Neural progenitor cell (in vitro differentiated cells): ENCODE measurements around the gene KIAA0040. TPM values are rescaled to one million over a fixed set of nuclear protein-coding genes. Genes with fewer than 3 reads are reported as not detected.

Experiments used
- DNase-seq: peaks from one replicate; pipeline ENCODE4 v3.0.0-alpha.2; 2016; ENCODE audit warnings: low spot score
- H2AFZ ChIP-seq: fragments of 200-600 bp; sonication (generic); replicated peaks from 2 replicates; pipeline ENCODE4 v1.6.1; 2016; ENCODE audit warnings: antibody characterized with exemption
- H3F3A ChIP-seq: fragments of 200-600 bp; sonication (generic); 2 replicates; pipeline ENCODE4 v1.6.1; 2016; ENCODE audit warnings: antibody characterized with exemption, low read depth
- H3K27ac ChIP-seq: fragments of 200-600 bp; sonication (generic); 2 replicates; pipeline ENCODE4 v1.5.1; 2016; ENCODE audit warnings: mild to moderate bottlenecking
- H3K27me3 ChIP-seq: fragments of 200-600 bp; sonication (generic); 2 replicates; pipeline ENCODE4 v1.6.1; 2016; ENCODE audit warnings: mild to moderate bottlenecking, moderate library complexity
- H3K36me3 ChIP-seq: fragments of 200-600 bp; sonication (generic); 2 replicates; pipeline ENCODE4 v1.5.1; 2016
- H3K4me1 ChIP-seq: fragments of 200-600 bp; sonication (generic); 2 replicates; pipeline ENCODE4 v1.6.1; 2016; ENCODE audit warnings: mixed run types
- H3K4me2 ChIP-seq: fragments of 200-600 bp; sonication (generic); 2 replicates; pipeline ENCODE4 v1.6.1; 2016
- H3K4me3 ChIP-seq: fragments of 200-600 bp; sonication (generic); 2 replicates; pipeline ENCODE4 v1.5.1; 2016
- H3K79me2 ChIP-seq: fragments of 200-600 bp; sonication (generic); 2 replicates; pipeline ENCODE4 v1.6.1; 2016; ENCODE audit warnings: low read depth
- H3K9ac ChIP-seq: fragments of 200-600 bp; sonication (generic); 2 replicates; pipeline ENCODE4 v1.6.1; 2016
- H3K9me3 ChIP-seq: fragments of 200-600 bp; sonication (generic); 2 replicates; pipeline ENCODE4 v1.5.1; 2016; ENCODE audit warnings: low read depth
- H4K20me1 ChIP-seq: fragments of 200-600 bp; sonication (generic); 2 replicates; pipeline ENCODE4 v1.6.1; 2016; ENCODE audit warnings: low read depth
- H3K27ac Mint-ChIP-seq: 3 replicates; pipeline ENCODE4 v1.8.0; 2021; ENCODE audit warnings: mixed read lengths
- H3K27me3 Mint-ChIP-seq: 2 replicates; pipeline ENCODE4 v1.8.0; 2022; ENCODE audit warnings: low read depth, mild to moderate bottlenecking, inconsistent platforms, moderate library complexity, mixed read lengths; ENCODE audit not compliant: insufficient read depth
- H3K36me3 Mint-ChIP-seq: 3 replicates; pipeline ENCODE4 v1.8.0; 2021; ENCODE audit warnings: mixed read lengths
- H3K4me1 Mint-ChIP-seq: 3 replicates; pipeline ENCODE4 v1.8.0; 2021; ENCODE audit warnings: mixed read lengths
- H3K4me3 Mint-ChIP-seq: 3 replicates; pipeline ENCODE4 v1.8.0; 2021; ENCODE audit warnings: mild to moderate bottlenecking, moderate library complexity, mixed read lengths
- H3K9me3 Mint-ChIP-seq: 3 replicates; pipeline ENCODE4 v1.8.0; 2020; ENCODE audit warnings: mixed read lengths
- EZH2 ChIP-seq: fragments of 200-600 bp; sonication (generic); IDR thresholded peaks from 2 replicates; pipeline ENCODE4 v1.6.1; 2017; ENCODE audit warnings: antibody characterized with exemption, mild to moderate bottlenecking, moderate library complexity
- EZH2phosphoT487 ChIP-seq: fragments of 200-600 bp; sonication (generic); IDR thresholded peaks from 2 replicates; pipeline ENCODE4 v1.6.1; 2017; ENCODE audit warnings: antibody characterized with exemption
- total RNA-seq: library from RNA; depleted of rRNA; stranded (reverse); fragments of >200 nt; gene quantifications from 2 replicates; pipeline ENCODE4 v1.2.3, GENCODE V29; 2015; ENCODE audit warnings: low replicate concordance
- TF ChIP-seq, protein P1 (sequence below): fragments of 200-600 bp; sonication (generic); IDR thresholded peaks from 2 replicates; pipeline ENCODE4 v1.5.1; 2017; ENCODE audit warnings: antibody characterized with exemption, mild to moderate bottlenecking

KIAA0040 gene
- total RNA-seq, 1 donor from 2014 or later: not detected

DNA sequence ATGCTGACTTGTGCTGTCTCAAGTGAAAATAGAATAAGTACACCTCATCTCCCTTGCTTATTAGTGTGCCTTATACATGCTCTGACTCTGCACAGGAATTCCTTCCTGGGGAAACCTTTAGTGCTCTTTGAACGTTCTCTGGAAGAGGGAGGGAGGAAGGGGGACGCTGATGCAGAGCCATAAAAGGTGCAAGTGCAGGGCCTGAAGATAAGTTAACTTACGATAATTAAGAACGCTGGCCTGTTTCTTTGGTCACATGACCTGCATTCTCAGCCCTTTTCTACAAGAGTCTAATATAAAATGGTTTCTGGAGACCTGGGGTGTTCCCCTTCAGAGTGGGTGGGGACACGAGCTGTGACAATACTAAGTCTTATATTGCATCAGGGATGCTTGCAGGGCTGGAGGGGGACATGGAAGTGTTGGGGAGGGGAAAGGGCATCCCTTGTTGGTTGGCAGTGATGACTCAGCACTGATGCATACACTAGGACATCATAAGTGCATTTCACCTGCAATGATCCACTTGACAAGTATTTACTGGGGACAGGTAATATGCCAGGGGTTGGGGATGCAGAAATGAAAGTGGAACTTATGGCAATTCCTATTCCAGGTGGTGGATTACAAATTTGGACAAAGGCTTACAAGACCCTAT lies 26.3 kb upstream of the KIAA0040 start:
- H3K27me3 Mint-ChIP-seq: no peaks in the 10 kb centered on the region

DNA sequence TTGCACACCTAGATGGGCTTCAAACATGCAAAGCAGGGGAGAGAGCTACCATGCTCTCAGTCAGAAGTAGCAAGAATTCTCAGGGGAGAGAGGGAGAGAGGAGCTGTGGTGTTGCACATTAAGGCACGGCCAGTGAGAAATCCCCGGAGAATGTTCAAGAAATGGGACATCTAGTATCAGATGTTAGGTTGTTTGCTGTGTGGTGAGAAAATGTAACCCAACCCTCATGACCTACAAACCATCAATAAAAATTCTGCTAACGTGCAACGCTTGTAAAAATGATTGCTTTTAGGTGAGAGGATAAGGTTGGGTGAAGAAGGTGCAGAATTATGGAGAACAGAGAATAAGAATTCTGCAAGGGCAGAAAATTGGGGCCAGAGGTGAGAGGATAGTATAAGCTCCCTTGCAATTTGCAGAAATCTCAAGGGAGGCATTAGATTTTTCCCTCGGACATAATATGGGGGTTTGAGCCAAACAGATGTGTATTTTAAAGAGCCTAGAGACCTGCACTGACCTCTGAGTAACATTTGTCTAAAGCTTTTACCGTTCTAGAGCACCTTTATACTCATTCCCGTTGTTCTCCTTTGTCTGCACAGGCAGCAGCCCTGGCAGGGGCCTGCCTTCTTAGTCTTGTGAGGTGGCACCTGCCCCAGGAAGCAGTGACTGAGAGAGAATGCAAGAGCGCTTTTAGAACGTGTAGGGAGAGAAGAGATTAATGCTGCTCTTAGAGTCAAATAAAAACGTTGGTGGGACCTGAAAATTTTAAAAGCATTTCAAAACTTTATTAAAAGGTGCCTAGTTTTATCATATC lies 25.4 kb upstream of the KIAA0040 start:
- Mint-ChIP-seq H3K27me3 (no peaks in the 10 kb centered on the region), H3K9me3 (peaks cover 10% of the 10 kb centered on the region), H3K4me3 (no peak overlapping the region), H3K27ac (no peak overlapping the region), H3K36me3 (no peaks in the 10 kb centered on the region), H3K4me1 (no peaks in the 10 kb centered on the region)
- Histone ChIP-seq H3K27ac (no peak overlapping the region), H3K27me3 (no peaks in the 10 kb centered on the region), H3K4me1 (peaks cover 12% of the 10 kb centered on the region), H3K9me3 (no peaks in the 10 kb centered on the region), H3K9ac (no peak overlapping the region), H3K36me3 (no peaks in the 10 kb centered on the region), H2AFZ (no peak overlapping the region), H3K4me2 (no peak overlapping the region), H4K20me1 (no peaks in the 10 kb centered on the region), H3F3A (no peaks in the 10 kb centered on the region), H3K4me3 (no peak overlapping the region), H3K79me2 (no peaks in the 10 kb centered on the region)
- no peak for DNase-seq
- TF ChIP-seq, protein P1, sequence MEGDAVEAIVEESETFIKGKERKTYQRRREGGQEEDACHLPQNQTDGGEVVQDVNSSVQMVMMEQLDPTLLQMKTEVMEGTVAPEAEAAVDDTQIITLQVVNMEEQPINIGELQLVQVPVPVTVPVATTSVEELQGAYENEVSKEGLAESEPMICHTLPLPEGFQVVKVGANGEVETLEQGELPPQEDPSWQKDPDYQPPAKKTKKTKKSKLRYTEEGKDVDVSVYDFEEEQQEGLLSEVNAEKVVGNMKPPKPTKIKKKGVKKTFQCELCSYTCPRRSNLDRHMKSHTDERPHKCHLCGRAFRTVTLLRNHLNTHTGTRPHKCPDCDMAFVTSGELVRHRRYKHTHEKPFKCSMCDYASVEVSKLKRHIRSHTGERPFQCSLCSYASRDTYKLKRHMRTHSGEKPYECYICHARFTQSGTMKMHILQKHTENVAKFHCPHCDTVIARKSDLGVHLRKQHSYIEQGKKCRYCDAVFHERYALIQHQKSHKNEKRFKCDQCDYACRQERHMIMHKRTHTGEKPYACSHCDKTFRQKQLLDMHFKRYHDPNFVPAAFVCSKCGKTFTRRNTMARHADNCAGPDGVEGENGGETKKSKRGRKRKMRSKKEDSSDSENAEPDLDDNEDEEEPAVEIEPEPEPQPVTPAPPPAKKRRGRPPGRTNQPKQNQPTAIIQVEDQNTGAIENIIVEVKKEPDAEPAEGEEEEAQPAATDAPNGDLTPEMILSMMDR: no peak
- TF ChIP-seq EZH2phosphoT487 (no peak), EZH2 (no peak)

More for the DNA sequence above, 26.3 kb upstream of the KIAA0040 start:
- H3F3A ChIP-seq: no peaks in the 10 kb centered on the region
- DNase-seq: no peak
- H3K79me2 ChIP-seq: no peaks in the 10 kb centered on the region
- H4K20me1 ChIP-seq: no peaks in the 10 kb centered on the region
- no peak overlapping the region for H2AFZ ChIP-seq
- peaks cover 12% of the 10 kb centered on the region for H3K4me1 ChIP-seq
- H3K27ac ChIP-seq: no peak overlapping the region
- Mint-ChIP-seq H3K27ac (no peak overlapping the region), H3K36me3 (no peaks in the 10 kb centered on the region), H3K4me1 (no peaks in the 10 kb centered on the region), H3K4me3 (no peak overlapping the region), H3K9me3 (peaks cover 3% of the 10 kb centered on the region)
- TF ChIP-seq EZH2 (no peak), EZH2phosphoT487 (no peak)
- TF ChIP-seq, protein P1: no peak
- no peak overlapping the region for H3K4me2 ChIP-seq
- no peak overlapping the region for H3K4me3 ChIP-seq
- no peaks in the 10 kb centered on the region for H3K27me3 ChIP-seq
- H3K9me3 ChIP-seq: no peaks in the 10 kb centered on the region
- H3K9ac ChIP-seq: no peak overlapping the region
- H3K36me3 ChIP-seq: no peaks in the 10 kb centered on the region

DNA sequence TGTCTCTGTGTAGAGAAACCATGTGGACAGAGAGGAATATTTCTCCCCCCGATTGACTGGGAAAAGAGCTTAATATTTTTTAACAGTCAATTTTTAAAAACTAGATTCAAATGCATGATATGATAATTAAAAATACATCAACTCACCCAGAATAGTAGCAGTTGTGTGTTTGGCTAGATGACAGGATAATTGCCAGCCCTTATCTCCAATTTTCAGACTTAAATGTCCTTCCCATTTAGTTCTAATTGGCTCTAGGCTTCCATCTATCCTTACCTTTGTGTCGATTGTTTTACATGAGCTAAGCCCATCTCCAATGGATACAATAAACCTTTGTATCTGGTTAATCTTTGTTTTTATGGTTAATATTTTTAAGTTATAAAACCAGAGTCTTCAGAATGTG lies 23.9 kb upstream of the KIAA0040 start:
- H3K4me3 ChIP-seq: no peak overlapping the region
- H3K27ac ChIP-seq: no peak overlapping the region
- Mint-ChIP-seq H3K4me3 (no peak overlapping the region), H3K27ac (no peak overlapping the region), H3K4me1 (no peaks in the 10 kb centered on the region), H3K9me3 (peaks cover 10% of the 10 kb centered on the region), H3K36me3 (no peaks in the 10 kb centered on the region), H3K27me3 (no peaks in the 10 kb centered on the region)
- H3K79me2 ChIP-seq: no peaks in the 10 kb centered on the region
- no peak overlapping the region for H3K4me2 ChIP-seq
- H3K36me3 ChIP-seq: no peaks in the 10 kb centered on the region
- H3F3A ChIP-seq: no peaks in the 10 kb centered on the region
- peaks cover 6% of the 10 kb centered on the region for H3K4me1 ChIP-seq
- H2AFZ ChIP-seq: no peak overlapping the region
- DNase-seq: no peak
- no peaks in the 10 kb centered on the region for H3K27me3 ChIP-seq
- H4K20me1 ChIP-seq: no peaks in the 10 kb centered on the region
- H3K9me3 ChIP-seq: no peaks in the 10 kb centered on the region
- no peak for TF ChIP-seq EZH2phosphoT487
- TF ChIP-seq, protein P1: no peak
- TF ChIP-seq EZH2: no peak
- H3K9ac ChIP-seq: no peak overlapping the region
